ENCODE results near the gene DBP.
A peak's percentile ranks its signal among the peaks of the same experiment; 100 is the strongest.

DBP gene

DNA sequence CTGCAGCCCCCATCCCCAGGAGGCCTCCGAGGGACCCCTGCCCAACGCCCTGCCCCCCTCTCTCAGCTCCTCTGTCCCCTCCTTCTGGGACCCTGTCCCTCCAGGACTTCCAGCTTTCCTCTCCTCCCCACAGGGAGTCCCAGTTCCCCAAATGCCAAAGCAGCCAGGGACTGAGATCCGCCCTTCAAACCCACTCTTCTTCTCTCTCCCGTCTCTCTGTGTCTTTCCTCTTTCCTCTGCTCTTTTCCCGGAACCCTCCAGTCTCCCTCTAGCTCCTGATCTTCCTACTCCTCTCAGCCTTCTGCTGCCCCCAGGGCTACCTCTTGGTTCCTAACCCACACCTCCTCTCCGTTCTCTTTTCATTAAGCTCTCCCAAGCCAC is 8.4 kb upstream of the DBP start:
- no peak overlapping the region for H3K27ac ChIP-seq
- peaks cover 17% of the 10 kb centered on the region for H3K27me3 ChIP-seq (ENCODE audit: insufficient read depth, low read depth)
- H3K9ac ChIP-seq: peak overlapping the region; percentile 50; the same call in 1 of the 2 replicates
- H3K36me3 ChIP-seq (ENCODE audit: insufficient read depth): no peaks in the 10 kb centered on the region
- TF ChIP-seq, protein P1, sequence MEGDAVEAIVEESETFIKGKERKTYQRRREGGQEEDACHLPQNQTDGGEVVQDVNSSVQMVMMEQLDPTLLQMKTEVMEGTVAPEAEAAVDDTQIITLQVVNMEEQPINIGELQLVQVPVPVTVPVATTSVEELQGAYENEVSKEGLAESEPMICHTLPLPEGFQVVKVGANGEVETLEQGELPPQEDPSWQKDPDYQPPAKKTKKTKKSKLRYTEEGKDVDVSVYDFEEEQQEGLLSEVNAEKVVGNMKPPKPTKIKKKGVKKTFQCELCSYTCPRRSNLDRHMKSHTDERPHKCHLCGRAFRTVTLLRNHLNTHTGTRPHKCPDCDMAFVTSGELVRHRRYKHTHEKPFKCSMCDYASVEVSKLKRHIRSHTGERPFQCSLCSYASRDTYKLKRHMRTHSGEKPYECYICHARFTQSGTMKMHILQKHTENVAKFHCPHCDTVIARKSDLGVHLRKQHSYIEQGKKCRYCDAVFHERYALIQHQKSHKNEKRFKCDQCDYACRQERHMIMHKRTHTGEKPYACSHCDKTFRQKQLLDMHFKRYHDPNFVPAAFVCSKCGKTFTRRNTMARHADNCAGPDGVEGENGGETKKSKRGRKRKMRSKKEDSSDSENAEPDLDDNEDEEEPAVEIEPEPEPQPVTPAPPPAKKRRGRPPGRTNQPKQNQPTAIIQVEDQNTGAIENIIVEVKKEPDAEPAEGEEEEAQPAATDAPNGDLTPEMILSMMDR (conservative IDR thresholded peaks at IDR 0.05; ENCODE audit: low read depth, low read length): no peak
- H3K4me3 ChIP-seq (IDR thresholded peaks at IDR 0.05; ENCODE audit: insufficient read depth, low read depth, low read length): no peak overlapping the region
- H3K79me2 ChIP-seq (ENCODE audit: insufficient read depth, low read depth): no peaks in the 10 kb centered on the region
- H4K20me1 ChIP-seq (ENCODE audit: insufficient read depth): no peaks in the 10 kb centered on the region
- H3K4me2 ChIP-seq: peak overlapping the region; percentile 98
- H3K4me1 ChIP-seq (ENCODE audit: low read depth, poor library complexity, severe bottlenecking): peaks cover 18% of the 10 kb centered on the region
- peak overlapping the region; percentile 90 for H2AFZ ChIP-seq (ENCODE audit: low read depth)

DNA sequence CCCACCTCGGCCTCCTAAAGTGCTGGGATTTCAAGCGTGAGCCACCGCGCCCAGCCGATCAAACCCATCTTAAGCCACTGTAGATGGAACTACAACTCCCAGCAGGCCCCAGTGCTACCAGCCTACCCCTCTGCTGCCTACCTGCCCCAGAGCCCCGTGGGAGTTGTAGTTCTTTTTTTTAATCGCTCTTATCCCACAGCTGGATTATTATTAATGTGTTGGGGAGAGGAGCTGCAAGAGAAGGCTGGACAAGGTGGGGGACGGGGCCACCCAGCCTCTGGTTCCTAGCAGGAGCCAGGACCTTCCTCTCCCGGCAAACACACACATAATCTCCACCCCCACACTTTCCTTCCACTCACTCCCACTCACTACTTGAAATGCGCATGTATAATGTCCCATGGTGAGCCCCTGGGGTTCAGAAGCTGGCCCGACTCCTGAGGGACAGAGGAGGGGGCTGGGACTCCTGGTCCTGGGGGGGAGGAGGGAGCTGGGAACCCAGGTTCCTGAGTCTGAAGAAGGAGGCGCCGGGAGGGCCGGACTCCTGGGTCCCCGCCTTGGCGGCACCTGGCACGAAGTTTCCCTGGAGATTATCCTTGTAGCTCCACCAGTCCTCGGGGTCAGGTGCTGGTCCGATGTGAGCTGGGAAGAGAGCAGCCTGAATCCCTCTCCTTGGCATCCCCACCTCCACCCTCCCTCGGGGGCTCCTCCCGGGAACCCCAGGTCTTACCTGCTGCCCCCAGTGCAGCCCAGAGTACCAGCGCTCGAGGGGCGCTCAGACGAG is 7.8 kb upstream of the DBP start:
- TF ChIP-seq, protein P1 (conservative IDR thresholded peaks at IDR 0.05; ENCODE audit: low read depth, low read length): no peak
- Histone ChIP-seq H3K27me3 (ENCODE audit: insufficient read depth, low read depth) (peaks cover 17% of the 10 kb centered on the region), H3K36me3 (ENCODE audit: insufficient read depth) (no peaks in the 10 kb centered on the region), H2AFZ (ENCODE audit: low read depth) (peak overlapping the region; percentile 90), H3K4me3 (IDR thresholded peaks at IDR 0.05; ENCODE audit: insufficient read depth, low read depth, low read length) (no peak overlapping the region), H3K27ac (no peak overlapping the region), H3K79me2 (ENCODE audit: insufficient read depth, low read depth) (no peaks in the 10 kb centered on the region), H4K20me1 (ENCODE audit: insufficient read depth) (no peaks in the 10 kb centered on the region), H3K4me1 (ENCODE audit: low read depth, poor library complexity, severe bottlenecking) (peaks cover 18% of the 10 kb centered on the region), H3K4me2 (peak overlapping the region; percentile 98), H3K9ac (peak overlapping the region; percentile 50; the same call in 1 of the 2 replicates)

DNA sequence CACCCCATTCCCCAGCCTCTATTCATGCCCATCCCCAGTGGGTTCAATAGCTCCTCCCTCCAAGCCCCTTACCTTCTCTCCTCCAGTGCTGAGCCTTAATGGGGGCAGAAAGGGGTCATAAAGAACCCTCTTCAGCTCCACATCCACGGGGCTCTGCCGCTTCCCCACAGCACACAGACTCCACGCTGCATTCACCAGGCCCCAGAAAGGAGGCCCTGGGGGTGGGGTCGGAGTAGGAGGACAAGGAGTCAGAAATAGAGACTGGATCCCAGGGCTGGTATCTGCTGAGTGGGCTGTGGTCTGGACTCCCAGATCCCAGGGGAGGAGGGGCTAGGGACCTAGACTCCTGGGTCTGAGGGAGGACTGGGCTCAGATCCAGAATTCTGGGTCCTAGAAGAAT is 7.2 kb upstream of the DBP start:
- Histone ChIP-seq H3K4me2 (no peak overlapping the region; the same call in 1 of the 2 replicates), H4K20me1 (ENCODE audit: insufficient read depth) (no peaks in the 10 kb centered on the region), H3K79me2 (ENCODE audit: insufficient read depth, low read depth) (no peaks in the 10 kb centered on the region), H2AFZ (ENCODE audit: low read depth) (no peak overlapping the region; the same call in 1 of the 2 replicates), H3K27me3 (ENCODE audit: insufficient read depth, low read depth) (peaks cover 17% of the 10 kb centered on the region; the same call in 1 of the 2 replicates), H3K4me3 (IDR thresholded peaks at IDR 0.05; ENCODE audit: insufficient read depth, low read depth, low read length) (no peak overlapping the region), H3K27ac (no peak overlapping the region), H3K9ac (no peak overlapping the region), H3K4me1 (ENCODE audit: low read depth, poor library complexity, severe bottlenecking) (peaks cover 18% of the 10 kb centered on the region), H3K36me3 (ENCODE audit: insufficient read depth) (no peaks in the 10 kb centered on the region)
- TF ChIP-seq, protein P1 (conservative IDR thresholded peaks at IDR 0.05; ENCODE audit: low read depth, low read length): no peak

DNA sequence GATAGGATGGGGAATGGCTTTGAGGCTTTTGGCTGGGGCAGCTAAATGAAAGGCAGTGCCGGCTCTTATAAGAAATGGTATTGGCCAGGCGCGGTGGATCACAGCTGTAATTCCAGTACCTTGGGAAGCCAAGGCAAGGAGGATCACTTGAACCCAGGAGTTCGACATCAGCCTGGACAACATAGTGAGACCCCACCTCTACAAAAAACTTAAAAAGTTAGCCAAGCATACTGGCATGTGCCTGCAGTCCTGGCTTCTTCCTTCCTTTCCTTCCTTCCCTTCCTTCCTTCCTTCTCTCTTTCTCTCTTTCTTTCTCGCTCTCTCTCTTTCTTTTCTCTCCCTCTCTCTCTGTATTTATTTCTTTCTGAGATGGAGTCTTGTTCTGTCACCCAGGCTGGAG is 5.7 kb upstream of the DBP start:
- peaks cover 25% of the 10 kb centered on the region for H3K4me1 ChIP-seq (ENCODE audit: low read depth, poor library complexity, severe bottlenecking)
- H4K20me1 ChIP-seq (ENCODE audit: insufficient read depth): no peaks in the 10 kb centered on the region
- H3K4me3 ChIP-seq (IDR thresholded peaks at IDR 0.05; ENCODE audit: insufficient read depth, low read depth, low read length): no peak overlapping the region
- H3K36me3 ChIP-seq (ENCODE audit: insufficient read depth): no peaks in the 10 kb centered on the region
- no peaks in the 10 kb centered on the region for H3K79me2 ChIP-seq (ENCODE audit: insufficient read depth, low read depth)
- H2AFZ ChIP-seq (ENCODE audit: low read depth): no peak overlapping the region
- no peak overlapping the region for H3K4me2 ChIP-seq
- no peak overlapping the region for H3K27ac ChIP-seq
- no peak overlapping the region for H3K9ac ChIP-seq
- peaks cover 13% of the 10 kb centered on the region; the same call in 1 of the 2 replicates for H3K27me3 ChIP-seq (ENCODE audit: insufficient read depth, low read depth)
- TF ChIP-seq, protein P1 (conservative IDR thresholded peaks at IDR 0.05; ENCODE audit: low read depth, low read length): no peak

Data from KMS-11 (cell line).